Measurements from ENCODE around the gene SRSF4. TPM values are rescaled to one million over a fixed set of nuclear protein-coding genes. Genes with fewer than 3 reads are reported as not detected.

SRSF4 gene
- total and polyA plus RNA-seq, 2 experiments from 2014 or later: 53.2 to 71.4 TPM

- Histone ChIP-seq H3K9me3 (ENCODE audit: low read depth) (no peaks in the 10 kb centered on the region), H4K20me1 (ENCODE audit: insufficient read depth, poor library complexity, severe bottlenecking) (peaks cover 12% of the 10 kb centered on the region), H3K27me3 (no peaks in the 10 kb centered on the region), H3K4me3 (no peak overlapping the region), H3K27ac (no peak overlapping the region), H3K4me2 (no peak overlapping the region), H3K4me1 (ENCODE audit: insufficient read depth) (peaks cover 14% of the 10 kb centered on the region), H3K9me2 (replicated peaks; ENCODE audit: insufficient read depth) (no peaks in the 10 kb centered on the region), H3K79me2 (peaks cover 46% of the 10 kb centered on the region), H2AFZ (no peak overlapping the region), H3K36me3 (replicated peaks; ENCODE audit: insufficient read depth, low read depth) (peaks cover 8% of the 10 kb centered on the region)
- no peak for TF ChIP-seq CTCF (IDR thresholded peaks at IDR 0.05; ENCODE audit: poor library complexity)
- no peak for TF ChIP-seq EZH2phosphoT487 (IDR thresholded peaks at IDR 0.05; ENCODE audit: low read depth, severe bottlenecking, unreplicated experiment)
- no peak for TF ChIP-seq EZH2 (IDR thresholded peaks at IDR 0.05; ENCODE audit: borderline replicate concordance)
- DNase-seq (ENCODE audit: low spot score): no peak
- 97% methylated on average over 34 of the region's 35 CpGs for WGBS (ENCODE audit: low lambda C conversion rate, missing lambda C conversion rate)
Observed at GRCh38 chr1:29148656-29149491, 32.8 kb downstream of the SRSF4 start.

GRCh38 chr1:29145739-29146437 is 35.8 kb downstream of the SRSF4 start:
- H3K36me3 ChIP-seq (replicated peaks; ENCODE audit: insufficient read depth, low read depth): peaks cover 4% of the 10 kb centered on the region
- peaks cover 14% of the 10 kb centered on the region for H3K4me1 ChIP-seq (ENCODE audit: insufficient read depth)
- peaks cover under 1% of the 10 kb centered on the region for H4K20me1 ChIP-seq (ENCODE audit: insufficient read depth, poor library complexity, severe bottlenecking)
- H3K79me2 ChIP-seq: peaks cover 20% of the 10 kb centered on the region
- H3K4me3 ChIP-seq: no peak overlapping the region
- H2AFZ ChIP-seq: no peak overlapping the region
- no peaks in the 10 kb centered on the region for H3K9me2 ChIP-seq (replicated peaks; ENCODE audit: insufficient read depth)
- 69% methylated on average over 8 of the region's 8 CpGs for WGBS (ENCODE audit: low lambda C conversion rate, missing lambda C conversion rate)
- DNase-seq (ENCODE audit: low spot score): peak; percentile 59
- H3K4me2 ChIP-seq: peak overlapping the region; percentile 22
- no peaks in the 10 kb centered on the region for H3K27me3 ChIP-seq
- TF ChIP-seq EZH2 (IDR thresholded peaks at IDR 0.05; ENCODE audit: borderline replicate concordance): no peak
- no peak for TF ChIP-seq CTCF (IDR thresholded peaks at IDR 0.05; ENCODE audit: poor library complexity)
- no peak for TF ChIP-seq EZH2phosphoT487 (IDR thresholded peaks at IDR 0.05; ENCODE audit: low read depth, severe bottlenecking, unreplicated experiment)
- H3K9me3 ChIP-seq (ENCODE audit: low read depth): no peaks in the 10 kb centered on the region
- peak overlapping the region; percentile 93 for H3K27ac ChIP-seq

- no peak overlapping the region for H3K4me2 ChIP-seq
- WGBS (ENCODE audit: low lambda C conversion rate, missing lambda C conversion rate): 83% methylated on average over 2 of the region's 2 CpGs
- H4K20me1 ChIP-seq (ENCODE audit: insufficient read depth, poor library complexity, severe bottlenecking): no peaks in the 10 kb centered on the region
- DNase-seq (ENCODE audit: low spot score): no peak
- no peaks in the 10 kb centered on the region for H3K27me3 ChIP-seq
- no peak overlapping the region for H3K27ac ChIP-seq
- TF ChIP-seq EZH2phosphoT487 (IDR thresholded peaks at IDR 0.05; ENCODE audit: low read depth, severe bottlenecking, unreplicated experiment) (no peak), CTCF (IDR thresholded peaks at IDR 0.05; ENCODE audit: poor library complexity) (no peak), EZH2 (IDR thresholded peaks at IDR 0.05; ENCODE audit: borderline replicate concordance) (no peak)
- H3K36me3 ChIP-seq (replicated peaks; ENCODE audit: insufficient read depth, low read depth): peaks cover 4% of the 10 kb centered on the region
- H3K79me2 ChIP-seq: peaks cover 13% of the 10 kb centered on the region
- H2AFZ ChIP-seq: no peak overlapping the region
- no peaks in the 10 kb centered on the region for H3K9me2 ChIP-seq (replicated peaks; ENCODE audit: insufficient read depth)
- H3K4me1 ChIP-seq (ENCODE audit: insufficient read depth): peaks cover 14% of the 10 kb centered on the region
- no peaks in the 10 kb centered on the region for H3K9me3 ChIP-seq (ENCODE audit: low read depth)
- no peak overlapping the region for H3K4me3 ChIP-seq
Observed at GRCh38 chr1:29144178-29144577, 37.5 kb downstream of the SRSF4 start.

Measured in hepatocyte (in vitro differentiated cells).